DMS53 treated with DMSO at 0.1 percent for 48 hours (cell line): ENCODE results near the gene AKR1C4.
"Not testable (repeated sequence)": the region's sequence is repeated elsewhere in the genome, so short reads cannot be mapped to it uniquely, and the experiment has no call there.

Source experiments
- DNase-seq: peaks from one replicate; lab custom pipeline; 2025; ENCODE audit not compliant: unreplicated experiment; lab: John Stamatoyannopoulos, UW

AKR1C4 gene

DNA sequence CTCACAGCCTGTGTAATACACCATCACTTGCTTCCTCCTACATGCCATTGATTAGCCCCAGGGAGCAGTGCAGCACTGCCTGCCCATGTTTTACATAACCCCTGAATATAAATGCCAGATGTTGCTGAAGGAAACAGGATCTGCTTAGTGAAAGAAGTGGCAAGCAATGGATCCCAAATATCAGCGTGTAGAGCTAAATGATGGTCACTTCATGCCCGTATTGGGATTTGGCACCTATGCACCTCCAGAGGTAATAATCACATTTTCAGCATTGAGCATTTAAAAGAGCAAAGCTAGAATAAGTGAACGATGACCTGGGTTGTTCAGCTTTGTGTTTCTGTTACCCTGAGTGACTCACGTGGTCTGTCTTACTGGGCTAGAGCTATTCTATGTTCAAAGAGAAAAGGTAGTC, at the start of gene AKR1C4:
TSS of gene AKR1C4 (plus strand) at position 136 of the 412 bp plus-strand sequence. CDS start at position 167, 31 bp downstream.
- DNase-seq, result no peak

DNA sequence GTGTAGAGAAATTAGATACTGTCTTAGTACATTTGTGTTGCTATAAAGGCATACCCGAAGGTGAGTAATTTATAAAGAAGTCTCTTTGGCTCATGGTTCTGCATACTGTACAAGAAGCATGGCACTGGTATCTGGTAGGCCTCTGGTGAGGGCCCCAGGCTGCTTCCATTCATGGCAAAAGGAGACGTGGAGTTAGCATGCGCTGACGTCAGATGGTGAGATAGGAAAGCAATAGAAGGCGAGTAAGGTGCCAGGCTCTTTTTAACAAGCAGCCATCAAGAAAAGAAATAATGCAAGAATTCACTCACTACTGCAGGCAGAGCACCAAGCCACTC, 49.8 kb upstream of the AKR1C4 start:
- DNase-seq, result no peak

DNA sequence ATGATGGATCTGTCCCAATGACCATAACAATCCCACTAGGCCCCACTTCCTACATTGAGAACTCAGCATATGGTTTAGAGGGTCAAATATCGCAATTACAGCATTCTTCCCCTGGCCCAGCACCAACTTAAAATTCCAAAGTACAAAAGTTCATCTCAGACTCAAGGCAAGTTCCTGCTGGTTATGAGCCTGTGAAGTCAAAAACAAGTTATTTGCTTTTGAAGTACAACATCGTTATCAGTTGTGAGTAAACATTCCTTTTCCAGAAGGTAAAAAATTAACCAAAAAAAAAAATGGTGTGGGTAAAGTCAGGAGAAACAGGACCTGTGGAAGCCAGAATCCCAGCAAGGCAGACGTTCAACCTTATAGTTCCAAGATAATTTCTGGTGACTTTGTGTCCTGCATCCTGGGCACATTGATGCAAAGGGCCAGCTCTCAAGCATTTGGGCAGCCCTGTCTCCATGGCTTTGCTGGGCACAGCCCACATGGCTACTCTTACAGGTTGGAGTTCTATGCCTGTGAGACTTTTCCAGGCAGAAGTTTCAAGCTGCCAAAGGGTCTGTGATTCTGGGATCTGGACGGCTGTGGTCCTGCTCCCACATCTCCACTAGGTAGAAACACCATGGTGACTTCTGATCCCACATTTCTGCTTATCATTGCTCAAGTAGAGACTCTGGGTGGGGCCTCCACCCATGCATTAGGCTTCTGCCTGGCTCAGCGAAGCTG, 49.2 kb upstream of the AKR1C4 start:
- no peak for DNase-seq

DNA sequence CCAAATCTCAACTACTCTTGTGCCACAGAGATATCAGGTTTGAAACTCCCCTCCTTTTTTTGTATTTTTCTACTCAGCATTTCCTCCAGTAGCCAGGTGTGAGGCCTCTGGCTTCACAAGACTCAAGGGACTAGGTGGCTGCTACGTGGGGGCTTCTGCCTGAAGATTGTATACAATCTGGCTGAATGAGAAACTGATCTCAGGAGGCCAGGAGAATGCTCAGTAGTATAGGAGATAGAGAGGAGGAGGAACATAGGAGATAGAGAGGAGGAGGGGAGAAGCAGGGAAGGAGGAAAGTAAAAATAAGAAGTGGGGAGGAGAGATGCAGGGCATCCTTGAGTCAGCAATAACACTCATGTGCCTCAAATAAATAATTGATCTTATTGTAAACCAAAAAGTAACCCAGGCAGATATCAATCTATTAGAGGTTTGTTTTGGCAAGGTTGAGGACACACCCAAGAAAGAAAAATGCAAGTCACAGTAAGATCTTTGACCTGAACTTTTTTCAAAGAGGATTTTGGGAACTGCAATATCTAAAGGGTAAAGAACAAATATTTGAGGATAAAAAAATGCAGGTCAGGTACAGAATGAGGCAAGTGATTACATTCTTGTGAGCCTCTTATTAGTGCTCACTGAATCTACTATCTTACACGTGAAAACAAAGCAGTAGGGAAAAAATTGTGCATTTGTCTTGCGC, 48.5 kb upstream of the AKR1C4 start:
- DNase-seq, result no peak

DNA sequence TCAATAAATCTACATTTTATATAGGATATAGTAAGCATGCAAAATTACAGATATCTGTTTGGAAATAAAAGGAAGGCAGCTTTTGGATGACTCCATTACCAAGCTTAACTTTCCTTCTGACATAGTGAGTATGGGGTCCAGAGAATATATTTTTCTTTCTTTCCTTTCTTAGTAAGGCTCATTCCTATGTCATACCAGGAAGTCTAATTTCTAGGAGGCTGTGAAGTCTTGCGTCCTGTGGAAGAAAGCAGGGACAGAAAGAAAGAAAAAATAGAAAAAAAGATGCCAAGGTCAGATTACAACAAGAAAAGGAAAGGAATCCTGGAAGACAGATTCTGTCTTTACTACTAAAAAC, 48.0 kb upstream of the AKR1C4 start:
- no peak for DNase-seq

DNA sequence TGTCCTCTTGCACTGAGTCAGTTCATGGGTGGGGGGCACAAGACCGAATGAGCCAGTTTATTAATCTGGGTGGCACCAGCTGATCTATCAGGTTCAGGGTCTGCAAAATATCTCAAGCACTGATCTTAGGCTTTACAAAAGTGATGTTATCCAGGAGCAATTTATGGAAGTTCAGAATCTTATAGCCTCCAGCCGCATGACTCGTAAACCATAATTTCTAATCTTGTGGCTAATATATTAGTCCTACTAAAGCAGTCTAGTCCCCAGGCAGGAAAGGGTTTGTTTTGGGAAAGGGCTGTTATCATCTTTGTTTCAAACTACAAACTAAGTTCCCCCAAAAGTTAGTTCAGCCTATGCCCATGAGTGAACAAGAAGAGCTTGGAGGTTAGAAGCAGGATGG, 45.6 kb upstream of the AKR1C4 start:
- no peak for DNase-seq

DNA sequence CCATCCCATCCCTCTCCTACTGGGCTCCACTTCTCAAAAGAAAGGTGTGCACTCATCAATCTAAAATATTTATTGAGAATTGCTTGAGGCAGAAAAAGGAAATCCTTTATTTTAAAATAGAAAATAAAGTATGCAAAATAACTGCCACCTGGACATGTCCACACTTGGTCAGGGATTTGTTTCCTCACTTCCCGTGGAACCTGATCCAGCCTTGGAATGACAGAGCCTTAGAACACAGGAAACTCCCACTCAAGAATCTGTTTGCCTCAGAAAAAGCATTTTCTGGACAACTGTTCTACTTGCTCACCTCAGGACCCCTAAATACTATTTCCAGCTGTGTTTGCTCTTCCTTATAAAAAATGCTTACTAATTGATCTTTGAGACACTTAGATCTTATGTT, 40.7 kb upstream of the AKR1C4 start:
- DNase-seq, result no peak

DNA sequence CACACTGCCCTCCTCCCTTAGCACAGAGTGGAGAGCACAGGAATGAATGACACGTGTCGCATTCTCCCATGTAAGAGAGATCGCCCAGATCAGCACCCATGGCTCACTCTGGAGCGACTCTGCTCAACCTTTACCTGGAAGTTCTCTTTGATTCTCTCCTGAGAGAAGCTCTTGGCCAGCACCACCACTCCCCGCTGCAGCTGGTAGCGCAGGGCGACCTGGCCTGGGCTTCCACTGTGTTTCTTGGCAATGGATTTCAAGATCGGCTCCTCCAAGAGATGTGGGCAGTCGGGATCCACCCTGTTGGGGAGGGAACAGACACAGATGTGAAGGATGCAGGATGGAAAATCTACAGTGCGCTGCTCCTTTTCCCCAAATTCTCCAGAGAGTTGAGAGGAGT, 39.1 kb upstream of the AKR1C4 start:
- no peak for DNase-seq

DNA sequence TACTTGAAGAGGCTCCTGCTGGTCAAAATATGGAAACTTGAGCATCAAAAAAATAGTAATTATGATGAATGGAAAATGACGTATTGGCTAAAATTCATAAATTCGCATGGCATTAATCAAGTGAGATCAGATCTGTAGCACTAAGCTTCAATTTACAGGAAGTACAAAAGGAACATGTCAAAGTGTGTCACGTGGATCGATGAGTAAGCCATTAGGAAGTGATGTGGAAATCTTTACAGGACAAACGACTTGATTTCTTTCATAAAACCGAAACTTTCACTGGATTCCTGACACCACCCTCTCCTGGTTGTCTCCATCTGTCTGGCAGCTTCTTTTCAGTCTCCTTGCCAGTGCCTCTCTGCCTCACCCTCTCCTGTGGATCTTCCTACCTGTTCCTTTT, 37.5 kb upstream of the AKR1C4 start:
- no peak for DNase-seq

DNA sequence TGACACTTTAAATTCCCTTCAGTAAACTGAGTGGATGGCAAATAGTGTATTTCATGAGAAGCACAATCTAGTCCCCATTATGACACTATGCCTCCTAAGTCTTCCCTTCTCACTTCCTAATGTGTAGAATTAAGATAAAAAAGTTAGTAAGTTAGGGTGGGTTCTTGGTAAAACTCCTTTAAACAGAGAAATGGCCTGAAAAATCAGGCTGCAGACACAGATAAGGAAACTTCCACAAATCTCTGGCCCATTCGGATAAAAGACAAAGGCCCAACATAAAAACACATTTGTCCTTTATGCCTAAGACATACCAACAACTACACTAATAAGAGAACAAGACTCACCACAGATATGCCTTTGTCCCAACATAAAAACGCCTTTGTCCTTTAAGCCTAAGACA, 33.1 kb upstream of the AKR1C4 start:
- no peak for DNase-seq

DNA sequence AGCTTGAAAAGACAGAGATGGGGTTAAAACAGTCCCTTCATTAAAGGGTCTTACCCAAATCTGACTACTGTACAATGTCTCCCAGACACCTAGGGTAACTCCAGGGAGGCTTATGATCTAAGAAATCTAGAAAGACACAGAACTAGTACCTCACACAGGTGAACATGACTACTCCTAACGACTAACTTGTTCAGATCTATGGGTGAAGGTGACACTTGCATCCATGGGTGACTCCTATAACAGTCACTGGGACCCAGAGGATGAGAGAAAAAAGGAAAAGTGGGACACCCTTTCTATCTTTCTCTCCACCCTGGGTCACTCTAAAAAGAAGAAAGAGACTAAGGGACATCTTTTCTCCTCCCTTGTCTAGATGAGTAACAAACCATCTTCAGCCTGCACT, 30.9 kb upstream of the AKR1C4 start:
- DNase-seq, result no peak

DNA sequence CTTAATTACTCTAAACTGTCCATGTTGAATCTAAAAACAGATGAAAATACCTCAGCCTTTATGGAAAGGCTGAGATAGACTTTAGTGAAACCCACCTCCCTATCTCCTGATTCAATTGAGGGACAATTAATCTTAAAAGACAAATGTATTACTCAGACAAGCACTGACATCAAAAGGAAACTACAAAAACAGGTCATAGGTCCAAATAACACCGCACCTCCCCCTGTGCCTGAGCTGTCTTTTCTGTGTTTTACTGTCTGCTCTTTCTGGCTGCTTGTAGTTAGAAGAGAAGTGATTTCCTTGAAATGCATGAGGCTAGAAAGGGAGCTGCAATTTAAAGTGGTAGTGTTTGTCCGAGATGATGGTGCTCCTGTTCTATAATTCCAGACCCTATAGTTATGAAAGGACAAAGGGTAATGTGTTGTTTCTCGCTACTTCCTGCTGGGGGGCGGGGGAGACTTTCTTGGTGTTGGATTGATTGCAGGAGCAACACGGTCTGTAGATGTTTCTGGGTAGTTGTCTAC, 27.7 kb upstream of the AKR1C4 start:
- no peak for DNase-seq

DNA sequence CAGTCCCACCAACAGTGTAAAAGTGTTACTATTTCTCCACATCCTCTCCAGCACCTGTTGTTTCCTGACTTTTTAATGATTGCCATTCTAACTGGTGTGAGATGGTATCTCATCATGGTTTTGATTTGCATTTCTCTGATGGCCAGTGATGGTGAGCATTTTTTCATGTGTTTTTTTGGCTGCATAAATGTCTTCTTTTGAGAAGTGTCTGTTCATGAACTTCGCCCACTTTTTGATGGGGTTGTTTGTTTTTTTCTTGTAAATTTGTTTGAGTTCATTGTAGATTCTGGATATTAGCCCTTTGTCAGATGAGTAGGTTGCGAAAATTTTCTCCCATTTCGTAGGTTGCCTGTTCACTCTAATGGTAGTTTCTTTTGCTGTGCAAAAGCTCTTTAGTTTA, 21.1 kb upstream of the AKR1C4 start:
- DNase-seq, result not testable (repeated sequence)

DNA sequence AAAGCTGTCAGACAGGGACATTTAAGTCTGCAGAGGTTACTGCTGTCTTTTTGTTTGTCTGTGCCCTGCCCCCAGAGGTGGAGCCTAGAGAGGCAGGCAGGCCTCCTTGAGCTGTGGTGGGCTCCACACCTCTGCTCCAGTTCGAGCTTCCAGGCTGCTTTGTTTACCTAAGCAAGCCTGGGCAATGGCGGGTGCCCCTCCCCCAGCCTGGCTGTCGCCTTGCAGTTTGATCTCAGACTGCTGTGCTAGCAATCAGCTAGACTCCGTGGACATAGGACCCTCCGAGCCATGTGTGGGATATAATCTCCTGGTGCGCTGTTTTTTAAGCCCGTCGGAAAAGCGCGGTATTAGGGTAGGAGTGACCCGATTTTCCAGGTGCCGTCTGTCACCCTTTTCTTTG, 16.1 kb upstream of the AKR1C4 start:
- not testable (repeated sequence) for DNase-seq

DNA sequence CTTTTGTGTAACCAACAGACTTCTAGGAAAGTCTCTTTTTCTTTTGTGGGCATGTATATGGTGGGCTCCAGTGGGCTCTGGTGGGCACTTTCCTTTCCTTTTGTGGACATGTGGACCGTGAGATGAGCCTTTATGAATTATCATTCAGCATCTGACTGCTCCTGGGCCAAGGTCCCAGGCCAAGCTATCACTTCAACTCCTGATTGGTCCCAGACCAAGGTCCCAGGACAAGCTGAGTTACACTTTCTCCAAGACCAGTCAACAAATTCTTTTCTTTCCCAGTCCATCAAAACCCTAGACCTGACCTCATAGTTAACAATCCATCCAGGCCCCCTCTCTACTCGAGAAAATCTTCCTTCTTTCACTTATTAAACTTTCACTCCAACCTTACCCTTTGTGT, 12.7 kb upstream of the AKR1C4 start:
- DNase-seq, result no peak

DNA sequence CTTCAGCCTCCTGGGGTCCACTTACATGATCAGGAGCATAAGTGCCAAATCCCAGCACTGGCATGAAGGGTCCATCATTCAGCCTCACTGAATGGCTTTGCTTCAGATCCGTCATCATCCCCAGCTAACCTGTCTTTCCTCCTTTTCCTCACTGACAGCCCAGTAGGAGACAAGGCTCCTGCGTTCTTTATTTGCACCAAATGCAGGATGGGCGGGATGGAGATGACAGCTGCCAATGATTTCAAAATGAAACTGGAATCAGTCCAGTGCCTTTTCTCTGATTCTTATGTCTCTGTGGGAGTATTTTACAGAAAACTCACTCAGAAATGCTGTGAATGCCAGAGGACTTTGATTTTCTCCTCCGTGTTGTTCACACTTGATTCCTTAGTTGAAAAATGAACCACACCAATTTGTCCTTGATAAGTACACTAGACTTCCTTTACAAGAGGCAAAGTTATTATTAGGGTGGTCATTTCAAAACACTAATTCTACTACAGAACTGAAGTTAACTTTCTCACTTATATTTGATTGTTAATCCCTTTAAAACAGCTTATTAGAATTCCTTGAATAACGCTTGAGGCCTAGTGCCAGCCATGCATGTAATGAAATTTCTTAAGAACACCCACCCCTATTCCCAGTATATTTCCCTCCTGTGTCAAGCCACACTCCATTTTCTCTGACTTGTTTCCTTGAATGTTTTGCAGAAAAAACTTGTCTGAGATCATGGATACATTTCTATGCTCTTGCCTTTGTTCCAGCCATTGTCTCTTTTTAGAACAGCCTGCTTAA, 11.5 kb upstream of the AKR1C4 start, which contains the start of gene AKR1C8:
TSS of gene AKR1C8 (minus strand) at position 164 of the 789 bp plus-strand sequence. CDS start at position 118, 46 bp downstream.
- DNase-seq, result no peak

DNA sequence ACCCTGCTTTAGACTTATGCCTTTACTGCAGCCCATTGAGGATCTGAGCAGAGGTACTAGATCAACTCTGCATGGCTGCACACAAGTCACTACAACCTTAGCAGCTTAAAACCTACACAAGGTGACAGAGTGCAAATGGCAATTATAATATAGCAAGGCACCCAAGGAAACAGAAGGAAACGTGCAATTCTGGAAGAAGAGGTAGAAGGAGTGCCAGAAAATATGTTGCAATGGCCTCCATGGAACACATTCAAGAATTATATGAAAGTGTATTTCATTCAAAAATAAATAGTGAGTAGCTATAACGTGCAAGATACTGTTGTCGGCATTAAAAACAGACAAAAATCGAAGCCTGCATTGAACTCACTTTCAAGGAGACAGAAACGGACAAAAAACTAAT, 8.8 kb upstream of the AKR1C4 start:
- no peak for DNase-seq

DNA sequence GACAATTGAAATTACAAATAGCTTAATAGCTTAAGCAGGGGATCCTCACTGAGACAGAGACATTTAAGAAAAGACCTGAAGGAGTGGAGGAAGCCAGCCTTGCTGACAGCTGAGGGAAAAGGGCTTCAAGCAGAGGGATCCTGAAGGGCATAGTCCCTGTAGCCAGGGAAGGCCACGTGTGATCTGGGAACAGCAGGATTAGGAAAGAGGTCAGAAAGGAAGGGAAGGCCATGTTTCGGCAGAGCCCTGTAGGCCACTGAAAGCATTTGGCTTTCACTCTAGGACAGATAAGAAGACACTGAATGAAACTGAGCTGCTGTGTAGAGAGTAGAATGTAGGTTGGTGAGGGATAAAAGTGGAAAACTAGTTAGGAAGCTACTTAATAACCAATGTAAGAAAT, 8.3 kb upstream of the AKR1C4 start:
- DNase-seq, result no peak

DNA sequence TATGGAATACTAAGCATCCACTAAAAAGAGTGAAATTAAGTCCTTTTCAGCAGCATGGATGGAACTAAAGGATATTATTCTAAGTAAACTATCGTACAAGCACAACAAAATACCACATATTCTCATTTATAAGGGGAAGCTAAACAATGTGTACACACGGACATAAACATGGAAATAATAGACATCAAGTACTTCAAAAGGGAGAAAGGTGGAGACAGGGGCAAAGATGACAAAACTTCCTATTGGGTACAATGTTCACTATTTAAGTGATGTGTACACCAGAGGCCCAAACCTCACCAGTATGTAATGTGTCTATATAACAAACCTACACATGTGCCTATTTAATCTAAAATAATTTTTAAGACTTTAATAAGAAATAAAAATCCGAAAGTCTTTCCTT, 2.2 kb upstream of the AKR1C4 start:
- no peak for DNase-seq

DNA sequence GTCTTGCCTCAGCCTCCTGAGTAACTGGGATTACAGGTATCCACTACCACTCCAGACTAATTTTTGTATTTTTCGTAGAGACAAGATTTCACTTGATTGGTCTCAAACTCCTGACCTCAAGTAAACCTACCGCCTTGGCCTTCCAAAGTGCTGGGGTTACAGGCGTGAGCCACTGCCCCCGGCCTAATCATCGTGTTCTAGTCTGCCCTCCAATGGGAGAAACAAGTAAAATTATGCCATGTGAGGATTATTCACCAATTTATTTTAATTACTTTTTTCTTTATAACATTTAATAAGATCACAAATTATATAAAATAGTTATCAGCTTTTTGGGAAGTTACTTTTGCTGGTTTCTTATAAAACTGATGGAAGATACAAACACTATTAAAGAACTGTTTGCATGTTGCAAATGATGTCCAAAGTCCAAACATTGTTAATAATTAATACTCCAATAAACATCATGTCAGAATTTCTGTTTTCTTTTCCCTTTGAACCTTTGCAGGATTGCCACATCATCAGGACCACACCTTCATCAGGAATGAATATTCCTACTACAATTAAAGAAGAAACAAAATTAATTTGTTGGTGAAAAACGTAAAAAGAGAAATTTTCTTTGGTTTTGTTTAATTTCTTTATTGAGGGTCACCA, 786 bp upstream of the AKR1C4 start:
- no peak for DNase-seq

DNA sequence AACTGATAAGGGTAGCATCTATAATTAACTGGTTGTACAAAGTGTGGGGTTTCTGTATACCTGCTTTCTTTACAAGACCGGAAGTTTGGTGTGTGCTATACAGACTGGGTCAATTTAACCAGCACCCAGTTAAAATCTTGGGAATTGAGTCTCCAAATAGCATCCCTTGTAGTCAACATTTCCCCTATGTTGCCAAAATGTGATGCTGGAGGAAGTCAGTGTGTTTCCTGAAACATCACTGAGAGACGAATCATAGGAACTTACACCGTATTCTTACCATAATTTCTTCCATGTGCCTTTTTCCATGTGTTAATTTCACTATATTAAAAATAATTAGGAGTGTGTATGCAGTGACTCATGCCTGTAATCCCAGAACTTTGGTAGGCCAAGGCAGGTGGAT, 1.7 kb downstream of the AKR1C4 start:
- no peak for DNase-seq
